CD4-positive, alpha-beta T cell treated with Interleukin-17A for 1 hour (primary cell): ENCODE data around the gene PGP.

Experiments
- DNase-seq: peaks from one replicate; pipeline ENCODE4 v3.0.0-alpha.2; 2020

Gene PGP

GRCh38 chr16:2197765-2198164, 16.9 kb downstream of the PGP start:
- no peak for DNase-seq

GRCh38 chr16:2196981-2197511, 17.6 kb downstream of the PGP start:
- DNase-seq: no peak

- no peak for DNase-seq
These were observed 18.3 kb downstream of the PGP start, which contains the start of gene CASKIN1 for GRCh38 chr16:2196162-2196980. CASKIN1 (minus strand) TSS chr16:2196605; CDS start chr16:2196432, 173 bp downstream.

GRCh38 chr16:2195322-2196161, 19.1 kb downstream of the PGP start:
- DNase-seq: peak; percentile 5

GRCh38 chr16:2194852-2195321, 19.8 kb downstream of the PGP start:
- DNase-seq: peak; percentile 72

- DNase-seq: no peak
These were observed 20.3 kb downstream of the PGP start for GRCh38 chr16:2194166-2194834.

- no peak for DNase-seq
These were observed 23.3 kb downstream of the PGP start for GRCh38 chr16:2191446-2191706.

GRCh38 chr16:2190659-2191445, 23.8 kb downstream of the PGP start:
- no peak for DNase-seq

GRCh38 chr16:2190002-2190658, 24.5 kb downstream of the PGP start:
- no peak for DNase-seq

GRCh38 chr16:2189252-2189893, 25.3 kb downstream of the PGP start:
- DNase-seq: no peak

GRCh38 chr16:2188395-2188794, 26.2 kb downstream of the PGP start:
- no peak for DNase-seq

- DNase-seq: no peak
These were observed 27.4 kb downstream of the PGP start for GRCh38 chr16:2187212-2187611.

GRCh38 chr16:2186505-2186904, 28.1 kb downstream of the PGP start:
- no peak for DNase-seq

- DNase-seq: no peak
These were observed 28.6 kb downstream of the PGP start for GRCh38 chr16:2186064-2186463.

- DNase-seq: no peak
These were observed 29.7 kb downstream of the PGP start for GRCh38 chr16:2184962-2185361.

- DNase-seq: no peak
These were observed 30.3 kb downstream of the PGP start for GRCh38 chr16:2184346-2184745.

GRCh38 chr16:2183671-2184070, 31.0 kb downstream of the PGP start:
- DNase-seq: no peak

GRCh38 chr16:2181952-2182351, 32.7 kb downstream of the PGP start:
- DNase-seq: no peak

- no peak for DNase-seq
These were observed 33.4 kb downstream of the PGP start for GRCh38 chr16:2180962-2181923.

GRCh38 chr16:2180461-2180860, 34.2 kb downstream of the PGP start:
- DNase-seq: no peak
